Endothelial cell of umbilical vein (primary cell): ENCODE results near the gene PPM1M. TPM values are rescaled to one million over a fixed set of nuclear protein-coding genes. Genes with fewer than 3 reads are reported as not detected.
A peak's percentile ranks its signal among the peaks of the same experiment; 100 is the strongest.

ENCODE experiments used
- BruUV-seq: library from RNA; stranded (reverse); fragments of 400-500 nt; replicated peaks from 2 replicates; lab custom pipeline; 2021; lab: Mats Ljungman, UMichigan
- CTCF ChIA-PET: fragments of 300-600, 350-600 bp; sonication (Branson Sonifier 250); formaldehyde crosslinking; loops from one replicate; lab custom pipeline; 2021; ENCODE audit warnings: antibody characterized with exemption, inconsistent platforms; lab: Charles Lee
- POLR2A ChIA-PET: fragments of 300-600, 350-600 bp; sonication (Branson Sonifier 250); formaldehyde crosslinking; loops from one replicate; lab custom pipeline; 2021; ENCODE audit warnings: antibody characterized with exemption, inconsistent platforms; lab: Charles Lee
- DNase-seq: peaks from one replicate; pipeline ENCODE4 v3.0.0-alpha.2; 2011; ENCODE audit warnings: low read depth, low spot score
- FAIRE-seq: peaks from 2 replicates; lab custom pipeline; 2011; peaks lifted over from hg19 to GRCh38; lab: Jason Lieb, UNC
- H2AFZ ChIP-seq: 2 replicates; pipeline ENCODE4 v1.6.0; 2012; ENCODE audit warnings: low read depth, low read length, control low read depth, inconsistent platforms
- H3K27ac ChIP-seq: 2 replicates; pipeline ENCODE4 v1.5.1; 2011; ENCODE audit warnings: low read depth, mild to moderate bottlenecking, control low read depth, low read length, moderate library complexity; ENCODE audit not compliant: insufficient read depth
- H3K27me3 ChIP-seq, 2 experiments: 2 replicates each; pipeline versions ENCODE4 v1.6.0 to v1.6.1; 2011; ENCODE audit warnings: low read length in 2 of 2, mixed read lengths in 1 of 2; ENCODE audit not compliant: control insufficient read depth in 2 of 2, insufficient read depth in 2 of 2
- H3K36me3 ChIP-seq, 2 experiments: 2 replicates in 1 of 2; 3 replicates in 1 of 2; pipeline ENCODE4 v1.5.1; 2011; ENCODE audit warnings: low read length in 2 of 2, mild to moderate bottlenecking in 1 of 2, moderate library complexity in 1 of 2; ENCODE audit not compliant: control insufficient read depth in 2 of 2, insufficient read depth in 2 of 2; ENCODE audit errors: extremely low read depth in 1 of 2
- H3K4me1 ChIP-seq: 3 replicates; pipeline ENCODE4 v1.5.1; 2011; ENCODE audit warnings: mild to moderate bottlenecking, low read length; ENCODE audit not compliant: control insufficient read depth, insufficient read depth; ENCODE audit errors: extremely low read depth
- H3K4me2 ChIP-seq: 2 replicates; pipeline ENCODE4 v1.6.1; 2011; ENCODE audit warnings: low read length, control low read depth, mixed read lengths; ENCODE audit not compliant: insufficient read depth
- H3K4me3 ChIP-seq, 3 experiments: fragments of 200-600 bp in 1 of 3; sonication (generic), shearing (Covaris generic) in 1 of 3; replicated peaks in 1 of 3; 2 replicates each; pipeline ENCODE4 v1.5.1; 2011 to 2016; ENCODE audit warnings: control low read depth in 3 of 3, low read length in 3 of 3, mild to moderate bottlenecking in 2 of 3, inconsistent platforms in 1 of 3, low read depth in 1 of 3, moderate library complexity in 1 of 3; ENCODE audit not compliant: insufficient read depth in 1 of 3
- H3K79me2 ChIP-seq: 2 replicates; pipeline ENCODE4 v1.6.0; 2012; ENCODE audit warnings: low read length, inconsistent platforms; ENCODE audit not compliant: control insufficient read depth, insufficient read depth
- H3K9ac ChIP-seq: replicated peaks from 2 replicates; pipeline ENCODE3; 2011; ENCODE audit warnings: low read length, control low read depth; ENCODE audit not compliant: insufficient read depth; ENCODE audit errors: extremely low read depth
- H3K9me1 ChIP-seq: replicated peaks from 3 replicates; pipeline ENCODE4 v1.6.0; 2011; ENCODE audit warnings: mild to moderate bottlenecking, low read length; ENCODE audit not compliant: control insufficient read depth, insufficient read depth; ENCODE audit errors: extremely low read depth
- H3K9me3 ChIP-seq: replicated peaks from 2 replicates; pipeline ENCODE4 v1.5.1; 2012; ENCODE audit warnings: low read length, inconsistent platforms; ENCODE audit not compliant: control insufficient read depth, insufficient read depth
- H4K20me1 ChIP-seq: replicated peaks from 2 replicates; pipeline ENCODE3; 2011; ENCODE audit warnings: mild to moderate bottlenecking, low read length; ENCODE audit not compliant: control insufficient read depth, insufficient read depth; ENCODE audit errors: extremely low read depth
- CTCF ChIP-seq, 2 donors: IDR thresholded peaks; 1 replicate in 1 of 2; 2 replicates in 1 of 2; pipeline ENCODE4 v1.5.1; 2011; ENCODE audit warnings: low read length in 2 of 2, mild to moderate bottlenecking in 2 of 2, moderate library complexity in 2 of 2, control low read depth in 1 of 2, inconsistent platforms in 1 of 2, low read depth in 1 of 2; ENCODE audit not compliant: insufficient read depth in 1 of 2; ENCODE audit errors: extremely low read depth in 1 of 2
- EZH2 ChIP-seq: IDR thresholded peaks from 2 replicates; pipeline ENCODE4 v1.6.1; 2012; ENCODE audit warnings: borderline replicate concordance, low read depth, mild to moderate bottlenecking, moderate library complexity, low read length, inconsistent platforms; ENCODE audit not compliant: severe bottlenecking
- FOS ChIP-seq: IDR thresholded peaks from 2 replicates; pipeline ENCODE4 v1.6.1; 2011; ENCODE audit warnings: mild to moderate bottlenecking, low read length, moderate library complexity, borderline replicate concordance; ENCODE audit not compliant: insufficient read depth
- GATA2 ChIP-seq: IDR thresholded peaks from 2 replicates; pipeline ENCODE4 v1.7.0; 2011; ENCODE audit warnings: low read depth, mild to moderate bottlenecking, moderate library complexity, mixed read lengths, low read length; ENCODE audit not compliant: insufficient read length, insufficient read depth
- JUN ChIP-seq: IDR thresholded peaks from 2 replicates; pipeline ENCODE4 v1.6.1; 2011; ENCODE audit warnings: borderline replicate concordance, low read depth; ENCODE audit not compliant: insufficient read length, insufficient read depth
- MAX ChIP-seq: IDR thresholded peaks from 2 replicates; pipeline ENCODE4 v1.6.1; 2011; ENCODE audit not compliant: insufficient read depth, insufficient read length
- MYC ChIP-seq: IDR thresholded peaks from one replicate; pipeline ENCODE4 v1.6.1; 2011; ENCODE audit warnings: mild to moderate bottlenecking, low read depth, low read length
- POLR2A ChIP-seq: IDR thresholded peaks from 2 replicates; pipeline ENCODE4 v1.6.1; 2012; ENCODE audit warnings: low read depth, mild to moderate bottlenecking, control low read depth, low read length
- POLR2AphosphoS5 ChIP-seq: IDR thresholded peaks from 2 replicates; pipeline ENCODE4 v1.6.1; 2012; ENCODE audit warnings: low read depth, mild to moderate bottlenecking, control low read depth, low read length, moderate library complexity; ENCODE audit not compliant: insufficient read depth
- dilution Hi-C: fragments of 300-500 bp; cut with MboI; formaldehyde crosslinking; loops from one replicate; pipeline ENCODE4 v1.15.0; 2019; ENCODE audit warnings: low sequenced_read_pairs; ENCODE audit not compliant: extremely low pct_ligation_motif_present
- intact Hi-C: fragments of 100-400 bp; cut with micrococcal nuclease; formaldehyde crosslinking; loops from one replicate; pipeline ENCODE4 v1.10.0; 2022
- polyA plus RNA-seq, 4 experiments: library from polyadenylated mRNA; depleted of rRNA in 3 of 4; stranded (reverse) in 3 of 4; unstranded in 1 of 4; fragments of >200 nt; gene quantifications; 2 replicates each; pipeline versions ENCODE4 v1.2.1 to v1.2.3, GENCODE V29; 2011 to 2012; ENCODE audit warnings: missing spikeins in 1 of 4
- total RNA-seq: library from RNA; stranded (reverse); gene quantifications from 2 replicates; pipeline ENCODE4 v1.2.3, GENCODE V29; 2021

The PPM1M gene
- total and polyA plus RNA-seq, 2 donors (not counting 3 experiments of a cell fraction or from before 2014, with no cell fraction given): 13.7 to 19.4 TPM

- Histone ChIP-seq H3K4me2 (no peak overlapping the region), H3K9me1 (no peaks in the 10 kb centered on the region), H3K9ac (no peak overlapping the region), H3K4me1 (peaks cover 4% of the 10 kb centered on the region), H3K9me3 (no peaks in the 10 kb centered on the region), H3K27me3 (no peaks in the 10 kb centered on the region), H3K36me3 (peaks cover 14 to 27% of the 10 kb centered on the region in 2 experiments), H2AFZ (no peak overlapping the region), H3K27ac (no peak overlapping the region), H3K4me3 (no peak overlapping the region), H3K79me2 (peaks cover 26% of the 10 kb centered on the region), H4K20me1 (no peaks in the 10 kb centered on the region)
- DNase-seq: no peak
- dilution Hi-C loops (no loop called here), intact Hi-C loops (no loop called here)
- TF ChIP-seq CTCF (IDR thresholded peaks at IDR 0.05; ENCODE audit: extremely low read depth in 1 of 2, insufficient read depth in 1 of 2, low read depth in 1 of 2, low read length in 2 of 2) (peak in 1 of 2 donors; percentile 12), MYC (no peak)
- ChIA-PET CTCF (interaction anchor here (0.8 to 5.3 kb wide), 20 partner anchors 8 to 214 kb away, joined by 3 to 91 read pairs (median 7); partner anchors contain the start of genes GLYCTK and WDR82), POLR2A (no interaction called here)
- BruUV-seq: no TSS peak
- no peak for FAIRE-seq
Observed at GRCh38 chr3:52232279-52233107, 13.1 kb upstream of the PPM1M start.

- H3K27me3 ChIP-seq: no peaks in the 10 kb centered on the region
- dilution Hi-C loops (no loop called here), intact Hi-C loops (no loop called here)
- H3K27ac ChIP-seq: no peak overlapping the region
- H3K36me3 ChIP-seq: peaks cover 14 to 27% of the 10 kb centered on the region in 2 experiments
- TF ChIP-seq FOS (no peak), GATA2 (no peak), POLR2A (no peak), POLR2AphosphoS5 (no peak), JUN (no peak), MAX (no peak), EZH2 (no peak), MYC (no peak), CTCF (IDR thresholded peaks at IDR 0.05; ENCODE audit: extremely low read depth in 1 of 2, insufficient read depth in 1 of 2, low read depth in 1 of 2, low read length in 2 of 2) (no peak)
- H3K4me2 ChIP-seq: no peak overlapping the region
- ChIA-PET CTCF (interaction anchor here (1.2 to 5.3 kb wide), 9 partner anchors 13 to 152 kb away, joined by 3 to 91 read pairs (median 15); partner anchors contain the start of gene WDR82), POLR2A (no interaction called here)
- H3K9ac ChIP-seq: no peak overlapping the region
- no peaks in the 10 kb centered on the region for H3K9me3 ChIP-seq
- peaks cover 11% of the 10 kb centered on the region for H3K4me1 ChIP-seq
- DNase-seq (no peak), FAIRE-seq (no peak)
- H3K79me2 ChIP-seq: peaks cover 28% of the 10 kb centered on the region
- no peak overlapping the region for H3K4me3 ChIP-seq
- BruUV-seq: no TSS peak
- no peaks in the 10 kb centered on the region for H4K20me1 ChIP-seq
- H3K9me1 ChIP-seq: no peaks in the 10 kb centered on the region
- no peak overlapping the region for H2AFZ ChIP-seq
Observed at GRCh38 chr3:52233108-52233591, 12.4 kb upstream of the PPM1M start.
